Measurements from ENCODE around the gene DPP6. TPM values are rescaled to one million over a fixed set of nuclear protein-coding genes. Genes with fewer than 3 reads are reported as not detected.

DPP6 gene
- total RNA-seq, 1 experiment from 2014 or later = not detected

DNA sequence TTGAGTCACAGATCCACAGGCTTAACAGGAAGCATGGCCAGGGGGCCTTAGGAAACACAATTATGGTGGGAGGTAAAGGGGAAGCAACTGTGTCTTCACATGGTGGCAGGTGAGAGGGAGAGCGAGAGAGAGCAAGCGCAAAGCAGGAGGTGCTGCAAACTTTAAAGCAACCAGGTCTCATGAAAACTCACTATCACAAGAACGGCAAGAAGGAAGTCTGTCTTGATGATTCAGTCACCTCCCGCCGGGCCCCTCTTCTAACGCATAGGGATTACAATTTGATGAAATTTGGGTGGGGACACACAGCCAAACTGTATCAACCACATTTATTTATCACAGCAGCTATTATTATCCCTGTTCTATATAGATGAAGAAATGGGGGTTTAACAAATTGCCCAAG is 201.6 kb downstream of the DPP6 start:
- ATAC-seq (no peak), DNase-seq (ENCODE audit: low spot score) (no peak)
- Mint-ChIP-seq H3K27ac (no peak overlapping the region), H3K27me3 (ENCODE audit: low read depth) (peaks cover 9% of the 10 kb centered on the region), H3K36me3 (peaks cover 89% of the 10 kb centered on the region), H3K9me3 (peaks cover 91% of the 10 kb centered on the region), H3K4me3 (no peak overlapping the region), H3K4me1 (no peaks in the 10 kb centered on the region)
- ChIA-PET POLR2A (no interaction called here), CTCF (no interaction called here)
- TF ChIP-seq ATF1 (CRISPR knock-in tag; IDR thresholded peaks at IDR 0.05) = no peak

DNA sequence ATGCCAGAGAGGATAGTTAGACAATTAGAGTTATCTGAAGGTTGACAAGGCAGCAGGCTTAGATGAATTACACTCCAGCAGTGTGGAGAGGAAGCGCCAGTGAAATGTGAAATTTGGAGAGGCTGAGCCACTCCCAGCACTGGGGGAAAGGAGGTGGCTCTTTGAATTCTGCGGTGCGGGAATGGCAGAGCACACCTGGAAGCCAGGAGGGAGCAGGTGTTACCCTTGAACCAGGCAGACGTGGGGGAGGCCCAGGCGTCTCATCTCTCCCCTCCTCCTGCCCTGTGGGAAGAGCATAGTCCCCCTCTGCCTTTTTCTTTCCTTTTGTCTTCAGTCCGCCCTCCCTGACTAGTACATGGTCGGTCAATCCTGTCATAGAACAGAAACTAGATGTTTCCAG is 203.1 kb downstream of the DPP6 start:
- ChIA-PET CTCF (no interaction called here), POLR2A (no interaction called here)
- peaks cover 88% of the 10 kb centered on the region for H3K36me3 Mint-ChIP-seq
- peaks cover 92% of the 10 kb centered on the region for H3K9me3 Mint-ChIP-seq
- DNase-seq (ENCODE audit: low spot score) = no peak
- peaks cover 9% of the 10 kb centered on the region for H3K27me3 Mint-ChIP-seq (ENCODE audit: low read depth)
- ATAC-seq = no peak
- no peak for TF ChIP-seq ARID4B (CRISPR knock-in tag; IDR thresholded peaks at IDR 0.05; ENCODE audit: borderline replicate concordance)
- no peak for TF ChIP-seq RORB (CRISPR knock-in tag; IDR thresholded peaks at IDR 0.05)
- no peak for TF ChIP-seq CDX4 (CRISPR knock-in tag; IDR thresholded peaks at IDR 0.05; ENCODE audit: borderline replicate concordance)
- no peak for TF ChIP-seq CREB1 (CRISPR knock-in tag; IDR thresholded peaks at IDR 0.05)
- TF ChIP-seq PRDM15 (CRISPR knock-in tag; IDR thresholded peaks at IDR 0.05) = no peak
- TF ChIP-seq ESRRA (CRISPR knock-in tag; IDR thresholded peaks at IDR 0.05; ENCODE audit: borderline replicate concordance) = no peak
- H3K4me1 Mint-ChIP-seq = no peaks in the 10 kb centered on the region
- H3K4me3 Mint-ChIP-seq = no peak overlapping the region
- no peak overlapping the region for H3K27ac Mint-ChIP-seq

- H3K9me3 Mint-ChIP-seq = peaks cover 86% of the 10 kb centered on the region
- H3K36me3 Mint-ChIP-seq = peaks cover 82% of the 10 kb centered on the region
- ChIA-PET POLR2A (no interaction called here), CTCF (no interaction called here)
- no peak overlapping the region for H3K4me3 Mint-ChIP-seq
- no peaks in the 10 kb centered on the region for H3K4me1 Mint-ChIP-seq
- H3K27ac Mint-ChIP-seq = no peak overlapping the region
- no peak for ATAC-seq
- peaks cover 9% of the 10 kb centered on the region for H3K27me3 Mint-ChIP-seq (ENCODE audit: low read depth)
- DNase-seq (ENCODE audit: low spot score) = no peak
- TF ChIP-seq FOXJ3 (CRISPR knock-in tag; IDR thresholded peaks at IDR 0.05; ENCODE audit: borderline replicate concordance) = no peak
- TF ChIP-seq, protein P1, sequence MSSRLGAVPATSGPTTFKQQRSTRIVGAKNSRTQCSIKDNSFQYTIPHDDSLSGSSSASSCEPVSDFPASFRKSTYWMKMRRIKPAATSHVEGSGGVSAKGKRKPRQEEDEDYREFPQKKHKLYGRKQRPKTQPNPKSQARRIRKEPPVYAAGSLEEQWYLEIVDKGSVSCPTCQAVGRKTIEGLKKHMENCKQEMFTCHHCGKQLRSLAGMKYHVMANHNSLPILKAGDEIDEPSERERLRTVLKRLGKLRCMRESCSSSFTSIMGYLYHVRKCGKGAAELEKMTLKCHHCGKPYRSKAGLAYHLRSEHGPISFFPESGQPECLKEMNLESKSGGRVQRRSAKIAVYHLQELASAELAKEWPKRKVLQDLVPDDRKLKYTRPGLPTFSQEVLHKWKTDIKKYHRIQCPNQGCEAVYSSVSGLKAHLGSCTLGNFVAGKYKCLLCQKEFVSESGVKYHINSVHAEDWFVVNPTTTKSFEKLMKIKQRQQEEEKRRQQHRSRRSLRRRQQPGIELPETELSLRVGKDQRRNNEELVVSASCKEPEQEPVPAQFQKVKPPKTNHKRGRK (CRISPR knock-in tag; IDR thresholded peaks at IDR 0.05; ENCODE audit: borderline replicate concordance) = no peak
- no peak for TF ChIP-seq MLX (CRISPR knock-in tag; IDR thresholded peaks at IDR 0.05)
- no peak for TF ChIP-seq NR3C1 (CRISPR knock-in tag; conservative IDR thresholded peaks at IDR 0.05; ENCODE audit: low read depth)
- no peak for TF ChIP-seq ZNF219 (CRISPR knock-in tag; IDR thresholded peaks at IDR 0.05; ENCODE audit: borderline replicate concordance)
- TF ChIP-seq RELA (CRISPR knock-in tag; IDR thresholded peaks at IDR 0.05; ENCODE audit: borderline replicate concordance) = no peak
- TF ChIP-seq IRF2 (CRISPR knock-in tag; IDR thresholded peaks at IDR 0.05; ENCODE audit: borderline replicate concordance, low read depth) = no peak
- TF ChIP-seq, protein P2, sequence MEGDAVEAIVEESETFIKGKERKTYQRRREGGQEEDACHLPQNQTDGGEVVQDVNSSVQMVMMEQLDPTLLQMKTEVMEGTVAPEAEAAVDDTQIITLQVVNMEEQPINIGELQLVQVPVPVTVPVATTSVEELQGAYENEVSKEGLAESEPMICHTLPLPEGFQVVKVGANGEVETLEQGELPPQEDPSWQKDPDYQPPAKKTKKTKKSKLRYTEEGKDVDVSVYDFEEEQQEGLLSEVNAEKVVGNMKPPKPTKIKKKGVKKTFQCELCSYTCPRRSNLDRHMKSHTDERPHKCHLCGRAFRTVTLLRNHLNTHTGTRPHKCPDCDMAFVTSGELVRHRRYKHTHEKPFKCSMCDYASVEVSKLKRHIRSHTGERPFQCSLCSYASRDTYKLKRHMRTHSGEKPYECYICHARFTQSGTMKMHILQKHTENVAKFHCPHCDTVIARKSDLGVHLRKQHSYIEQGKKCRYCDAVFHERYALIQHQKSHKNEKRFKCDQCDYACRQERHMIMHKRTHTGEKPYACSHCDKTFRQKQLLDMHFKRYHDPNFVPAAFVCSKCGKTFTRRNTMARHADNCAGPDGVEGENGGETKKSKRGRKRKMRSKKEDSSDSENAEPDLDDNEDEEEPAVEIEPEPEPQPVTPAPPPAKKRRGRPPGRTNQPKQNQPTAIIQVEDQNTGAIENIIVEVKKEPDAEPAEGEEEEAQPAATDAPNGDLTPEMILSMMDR (IDR thresholded peaks at IDR 0.05) = no peak
- TF ChIP-seq ZNF423 (CRISPR knock-in tag; IDR thresholded peaks at IDR 0.05) = no peak
Measured at GRCh38 chr7:154256150-154256549, 204.0 kb downstream of the DPP6 start.
